Erythroblast (primary cell): ENCODE measurements around the gene LILRB5.

Experiments
- GATA1 ChIP-seq: IDR thresholded peaks from 2 replicates; pipeline ENCODE4 v1.6.1; 2011; ENCODE audit warnings: low read depth, mild to moderate bottlenecking, control low read depth, low read length, moderate library complexity
- POLR2A ChIP-seq: IDR thresholded peaks from 2 replicates; pipeline ENCODE4 v1.6.1; 2011; ENCODE audit warnings: mild to moderate bottlenecking, low read length

GRCh38 chr19:54273821-54274220 lies 16.7 kb upstream of the LILRB5 start:
- TF ChIP-seq POLR2A: no peak
- no peak for TF ChIP-seq GATA1
